Endothelial cell of umbilical vein (primary cell): ENCODE results near the gene TM9SF3. TPM values are rescaled to one million over a fixed set of nuclear protein-coding genes. Genes with fewer than 3 reads are reported as not detected.

Experiments
- BruUV-seq: library from RNA; stranded (reverse); fragments of 400-500 nt; replicated peaks from 2 replicates; lab custom pipeline; 2021; lab: Mats Ljungman, UMichigan
- CTCF ChIA-PET: fragments of 300-600, 350-600 bp; sonication (Branson Sonifier 250); formaldehyde crosslinking; loops from one replicate; lab custom pipeline; 2021; ENCODE audit warnings: antibody characterized with exemption, inconsistent platforms; lab: Charles Lee
- POLR2A ChIA-PET: fragments of 300-600, 350-600 bp; sonication (Branson Sonifier 250); formaldehyde crosslinking; loops from one replicate; lab custom pipeline; 2021; ENCODE audit warnings: antibody characterized with exemption, inconsistent platforms; lab: Charles Lee
- DNase-seq: peaks from one replicate; pipeline ENCODE4 v3.0.0-alpha.2; 2011; ENCODE audit warnings: low read depth, low spot score
- FAIRE-seq: peaks from 2 replicates; lab custom pipeline; 2011; peaks lifted over from hg19 to GRCh38; lab: Jason Lieb, UNC
- H2AFZ ChIP-seq: 2 replicates; pipeline ENCODE4 v1.6.0; 2012; ENCODE audit warnings: low read depth, low read length, control low read depth, inconsistent platforms
- H3K27ac ChIP-seq: 2 replicates; pipeline ENCODE4 v1.5.1; 2011; ENCODE audit warnings: low read depth, mild to moderate bottlenecking, control low read depth, low read length, moderate library complexity; ENCODE audit not compliant: insufficient read depth
- H3K27me3 ChIP-seq, 2 experiments: 2 replicates each; pipeline versions ENCODE4 v1.6.0 to v1.6.1; 2011; ENCODE audit warnings: low read length in 2 of 2, mixed read lengths in 1 of 2; ENCODE audit not compliant: control insufficient read depth in 2 of 2, insufficient read depth in 2 of 2
- H3K36me3 ChIP-seq, 2 experiments: 2 replicates in 1 of 2; 3 replicates in 1 of 2; pipeline ENCODE4 v1.5.1; 2011; ENCODE audit warnings: low read length in 2 of 2, mild to moderate bottlenecking in 1 of 2, moderate library complexity in 1 of 2; ENCODE audit not compliant: control insufficient read depth in 2 of 2, insufficient read depth in 2 of 2; ENCODE audit errors: extremely low read depth in 1 of 2
- H3K4me1 ChIP-seq: 3 replicates; pipeline ENCODE4 v1.5.1; 2011; ENCODE audit warnings: mild to moderate bottlenecking, low read length; ENCODE audit not compliant: control insufficient read depth, insufficient read depth; ENCODE audit errors: extremely low read depth
- H3K4me2 ChIP-seq: 2 replicates; pipeline ENCODE4 v1.6.1; 2011; ENCODE audit warnings: low read length, control low read depth, mixed read lengths; ENCODE audit not compliant: insufficient read depth
- H3K4me3 ChIP-seq, 3 experiments: fragments of 200-600 bp in 1 of 3; sonication (generic), shearing (Covaris generic) in 1 of 3; replicated peaks in 1 of 3; 2 replicates each; pipeline ENCODE4 v1.5.1; 2011 to 2016; ENCODE audit warnings: control low read depth in 3 of 3, low read length in 3 of 3, mild to moderate bottlenecking in 2 of 3, inconsistent platforms in 1 of 3, low read depth in 1 of 3, moderate library complexity in 1 of 3; ENCODE audit not compliant: insufficient read depth in 1 of 3
- H3K79me2 ChIP-seq: 2 replicates; pipeline ENCODE4 v1.6.0; 2012; ENCODE audit warnings: low read length, inconsistent platforms; ENCODE audit not compliant: control insufficient read depth, insufficient read depth
- H3K9ac ChIP-seq: replicated peaks from 2 replicates; pipeline ENCODE3; 2011; ENCODE audit warnings: low read length, control low read depth; ENCODE audit not compliant: insufficient read depth; ENCODE audit errors: extremely low read depth
- H3K9me1 ChIP-seq: replicated peaks from 3 replicates; pipeline ENCODE4 v1.6.0; 2011; ENCODE audit warnings: mild to moderate bottlenecking, low read length; ENCODE audit not compliant: control insufficient read depth, insufficient read depth; ENCODE audit errors: extremely low read depth
- H3K9me3 ChIP-seq: replicated peaks from 2 replicates; pipeline ENCODE4 v1.5.1; 2012; ENCODE audit warnings: low read length, inconsistent platforms; ENCODE audit not compliant: control insufficient read depth, insufficient read depth
- H4K20me1 ChIP-seq: replicated peaks from 2 replicates; pipeline ENCODE3; 2011; ENCODE audit warnings: mild to moderate bottlenecking, low read length; ENCODE audit not compliant: control insufficient read depth, insufficient read depth; ENCODE audit errors: extremely low read depth
- EZH2 ChIP-seq: IDR thresholded peaks from 2 replicates; pipeline ENCODE4 v1.6.1; 2012; ENCODE audit warnings: borderline replicate concordance, low read depth, mild to moderate bottlenecking, moderate library complexity, low read length, inconsistent platforms; ENCODE audit not compliant: severe bottlenecking
- FOS ChIP-seq: IDR thresholded peaks from 2 replicates; pipeline ENCODE4 v1.6.1; 2011; ENCODE audit warnings: mild to moderate bottlenecking, low read length, moderate library complexity, borderline replicate concordance; ENCODE audit not compliant: insufficient read depth
- GATA2 ChIP-seq: IDR thresholded peaks from 2 replicates; pipeline ENCODE4 v1.7.0; 2011; ENCODE audit warnings: low read depth, mild to moderate bottlenecking, moderate library complexity, mixed read lengths, low read length; ENCODE audit not compliant: insufficient read length, insufficient read depth
- JUN ChIP-seq: IDR thresholded peaks from 2 replicates; pipeline ENCODE4 v1.6.1; 2011; ENCODE audit warnings: borderline replicate concordance, low read depth; ENCODE audit not compliant: insufficient read length, insufficient read depth
- MYC ChIP-seq: IDR thresholded peaks from one replicate; pipeline ENCODE4 v1.6.1; 2011; ENCODE audit warnings: mild to moderate bottlenecking, low read depth, low read length
- POLR2A ChIP-seq: IDR thresholded peaks from 2 replicates; pipeline ENCODE4 v1.6.1; 2012; ENCODE audit warnings: low read depth, mild to moderate bottlenecking, control low read depth, low read length
- POLR2AphosphoS5 ChIP-seq: IDR thresholded peaks from 2 replicates; pipeline ENCODE4 v1.6.1; 2012; ENCODE audit warnings: low read depth, mild to moderate bottlenecking, control low read depth, low read length, moderate library complexity; ENCODE audit not compliant: insufficient read depth
- dilution Hi-C: fragments of 300-500 bp; cut with MboI; formaldehyde crosslinking; loops from one replicate; pipeline ENCODE4 v1.15.0; 2019; ENCODE audit warnings: low sequenced_read_pairs; ENCODE audit not compliant: extremely low pct_ligation_motif_present
- intact Hi-C: fragments of 100-400 bp; cut with micrococcal nuclease; formaldehyde crosslinking; loops from one replicate; pipeline ENCODE4 v1.10.0; 2022
- polyA plus RNA-seq, 4 experiments: library from polyadenylated mRNA; depleted of rRNA in 3 of 4; stranded (reverse) in 3 of 4; unstranded in 1 of 4; fragments of >200 nt; gene quantifications; 2 replicates each; pipeline versions ENCODE4 v1.2.1 to v1.2.3, GENCODE V29; 2011 to 2012; ENCODE audit warnings: missing spikeins in 1 of 4
- total RNA-seq: library from RNA; stranded (reverse); gene quantifications from 2 replicates; pipeline ENCODE4 v1.2.3, GENCODE V29; 2021
- TF ChIP-seq, protein P1 (sequence below), 2 donors: IDR thresholded peaks; 1 replicate in 1 of 2; 2 replicates in 1 of 2; pipeline ENCODE4 v1.5.1; 2011; ENCODE audit warnings: low read length in 2 of 2, mild to moderate bottlenecking in 2 of 2, moderate library complexity in 2 of 2, control low read depth in 1 of 2, inconsistent platforms in 1 of 2, low read depth in 1 of 2; ENCODE audit not compliant: insufficient read depth in 1 of 2; ENCODE audit errors: extremely low read depth in 1 of 2
- TF ChIP-seq, protein P2 (sequence below): IDR thresholded peaks from 2 replicates; pipeline ENCODE4 v1.6.1; 2011; ENCODE audit not compliant: insufficient read depth, insufficient read length

The TM9SF3 gene
- total and polyA plus RNA-seq, 2 donors (not counting 3 experiments of a cell fraction or from before 2014, with no cell fraction given): 133 to 144 TPM

DNA sequence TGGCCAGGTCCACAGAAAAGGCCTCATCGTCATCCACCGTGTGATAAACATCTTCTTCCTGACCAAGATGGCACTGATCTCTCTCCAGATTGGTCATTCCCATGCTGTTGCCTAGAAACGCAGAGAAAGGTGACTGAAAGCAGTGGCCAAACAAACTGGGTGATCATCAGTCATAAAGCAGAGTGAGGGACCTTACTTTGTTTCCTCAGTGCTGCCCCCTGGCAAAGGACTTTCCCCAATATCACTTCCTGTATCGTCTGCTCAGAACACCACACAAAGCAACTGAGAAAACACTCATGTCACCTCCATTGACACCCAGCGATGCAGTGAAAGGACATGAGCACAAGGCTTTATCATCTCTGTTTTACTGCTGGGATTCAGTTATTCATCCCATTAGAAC lies 40.0 kb upstream of the TM9SF3 start:
- no peaks in the 10 kb centered on the region for H3K79me2 ChIP-seq
- dilution Hi-C loops (no loop called here), intact Hi-C loops (no loop called here)
- DNase-seq (no peak), FAIRE-seq (no peak)
- H3K4me2 ChIP-seq: no peak overlapping the region
- no TSS peak for BruUV-seq
- no peaks in the 10 kb centered on the region for H3K27me3 ChIP-seq
- H3K4me3 ChIP-seq: no peak overlapping the region
- no peaks in the 10 kb centered on the region for H3K9me1 ChIP-seq
- no peaks in the 10 kb centered on the region for H3K4me1 ChIP-seq
- H3K27ac ChIP-seq: no peak overlapping the region
- H3K36me3 ChIP-seq: no peaks in the 10 kb centered on the region
- no peaks in the 10 kb centered on the region for H3K9me3 ChIP-seq
- ChIA-PET CTCF (no interaction called here), POLR2A (no interaction called here)
- no peak overlapping the region for H3K9ac ChIP-seq
- no peak for TF ChIP-seq FOS
- no peak for TF ChIP-seq POLR2AphosphoS5
- TF ChIP-seq, protein P1, sequence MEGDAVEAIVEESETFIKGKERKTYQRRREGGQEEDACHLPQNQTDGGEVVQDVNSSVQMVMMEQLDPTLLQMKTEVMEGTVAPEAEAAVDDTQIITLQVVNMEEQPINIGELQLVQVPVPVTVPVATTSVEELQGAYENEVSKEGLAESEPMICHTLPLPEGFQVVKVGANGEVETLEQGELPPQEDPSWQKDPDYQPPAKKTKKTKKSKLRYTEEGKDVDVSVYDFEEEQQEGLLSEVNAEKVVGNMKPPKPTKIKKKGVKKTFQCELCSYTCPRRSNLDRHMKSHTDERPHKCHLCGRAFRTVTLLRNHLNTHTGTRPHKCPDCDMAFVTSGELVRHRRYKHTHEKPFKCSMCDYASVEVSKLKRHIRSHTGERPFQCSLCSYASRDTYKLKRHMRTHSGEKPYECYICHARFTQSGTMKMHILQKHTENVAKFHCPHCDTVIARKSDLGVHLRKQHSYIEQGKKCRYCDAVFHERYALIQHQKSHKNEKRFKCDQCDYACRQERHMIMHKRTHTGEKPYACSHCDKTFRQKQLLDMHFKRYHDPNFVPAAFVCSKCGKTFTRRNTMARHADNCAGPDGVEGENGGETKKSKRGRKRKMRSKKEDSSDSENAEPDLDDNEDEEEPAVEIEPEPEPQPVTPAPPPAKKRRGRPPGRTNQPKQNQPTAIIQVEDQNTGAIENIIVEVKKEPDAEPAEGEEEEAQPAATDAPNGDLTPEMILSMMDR (IDR thresholded peaks at IDR 0.05; ENCODE audit: extremely low read depth in 1 of 2, insufficient read depth in 1 of 2, low read depth in 1 of 2, low read length in 2 of 2): no peak
- no peak for TF ChIP-seq POLR2A
- no peak for TF ChIP-seq EZH2
- TF ChIP-seq, protein P2, sequence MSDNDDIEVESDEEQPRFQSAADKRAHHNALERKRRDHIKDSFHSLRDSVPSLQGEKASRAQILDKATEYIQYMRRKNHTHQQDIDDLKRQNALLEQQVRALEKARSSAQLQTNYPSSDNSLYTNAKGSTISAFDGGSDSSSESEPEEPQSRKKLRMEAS: no peak
- TF ChIP-seq JUN: no peak
- no peak for TF ChIP-seq GATA2
- no peak for TF ChIP-seq MYC
- H2AFZ ChIP-seq: no peak overlapping the region
- H4K20me1 ChIP-seq: no peaks in the 10 kb centered on the region
